HG02623 (cell line): ENCODE measurements around the gene DDIAS.
"Not testable (repeated sequence)": the region's sequence is repeated elsewhere in the genome, so short reads cannot be mapped to it uniquely, and the experiment has no call there.

ENCODE experiments used
- ATAC-seq: cut with Tn5 transposase; IDR thresholded peaks from one replicate; pipeline ENCODE4 v1.9.1; 2021; ENCODE audit warnings: moderate library complexity; ENCODE audit not compliant: unreplicated experiment

DDIAS gene

DNA sequence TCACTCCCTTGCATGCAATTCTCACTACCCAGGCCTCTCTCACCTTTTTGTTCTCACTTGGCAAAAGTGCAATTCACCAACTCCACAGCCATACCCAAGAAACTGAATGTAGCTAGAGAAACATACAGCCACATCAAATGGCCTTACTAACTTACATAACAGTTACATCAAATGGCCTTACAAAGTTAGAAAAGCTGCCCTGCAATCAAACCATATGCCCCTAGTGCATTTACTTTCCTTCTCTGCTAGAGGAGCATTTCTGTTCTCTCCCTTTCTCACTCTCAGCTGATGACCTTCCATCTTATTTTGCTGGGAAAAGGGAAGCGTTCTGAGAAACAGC lies 11.6 kb upstream of the DDIAS start:
- no peak for ATAC-seq

DNA sequence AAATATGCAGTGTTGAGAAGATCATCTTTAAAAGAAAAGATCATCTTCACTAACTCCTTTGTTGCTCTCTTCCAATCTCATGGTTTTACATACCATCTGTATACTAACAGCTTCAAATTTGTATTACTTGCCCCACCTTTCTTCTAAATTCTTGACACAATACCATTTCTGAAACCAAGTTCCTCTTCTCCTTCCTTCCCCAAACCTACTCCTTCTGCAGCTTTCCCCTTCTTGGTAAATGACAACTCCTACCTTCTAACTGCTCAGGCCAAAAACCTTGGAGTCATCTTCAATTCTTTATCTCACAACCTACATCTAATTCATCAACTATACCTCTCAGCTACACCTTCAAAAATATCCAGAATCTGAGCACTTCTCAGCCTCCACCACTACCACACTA lies 10.6 kb upstream of the DDIAS start:
- no peak for ATAC-seq

DNA sequence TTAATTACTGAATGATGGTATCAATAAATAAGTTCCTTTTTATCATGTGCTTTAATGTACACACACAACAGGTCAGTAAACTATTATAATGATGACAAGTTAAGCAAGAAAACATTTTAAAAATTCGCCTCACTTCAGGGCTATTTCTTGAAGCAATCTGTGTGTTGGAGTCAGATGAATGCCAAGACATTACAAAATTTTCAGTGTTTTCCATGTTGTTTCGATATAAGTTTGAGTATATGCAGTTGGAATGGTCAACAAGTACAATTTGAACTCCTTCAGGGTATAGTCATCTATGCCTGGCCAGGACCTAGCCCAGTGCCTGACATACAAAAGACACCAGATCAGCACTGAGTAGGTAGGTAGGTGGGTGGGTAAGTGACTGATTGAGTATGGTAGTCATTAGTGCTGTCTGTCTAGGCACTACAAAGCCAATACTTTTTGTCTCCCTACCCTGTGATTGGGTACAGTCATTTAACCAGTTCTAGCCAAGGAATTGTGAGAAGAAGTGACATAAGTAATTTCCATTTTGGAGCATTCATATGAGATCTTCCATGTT lies 8.8 kb upstream of the DDIAS start:
- no peak for ATAC-seq

DNA sequence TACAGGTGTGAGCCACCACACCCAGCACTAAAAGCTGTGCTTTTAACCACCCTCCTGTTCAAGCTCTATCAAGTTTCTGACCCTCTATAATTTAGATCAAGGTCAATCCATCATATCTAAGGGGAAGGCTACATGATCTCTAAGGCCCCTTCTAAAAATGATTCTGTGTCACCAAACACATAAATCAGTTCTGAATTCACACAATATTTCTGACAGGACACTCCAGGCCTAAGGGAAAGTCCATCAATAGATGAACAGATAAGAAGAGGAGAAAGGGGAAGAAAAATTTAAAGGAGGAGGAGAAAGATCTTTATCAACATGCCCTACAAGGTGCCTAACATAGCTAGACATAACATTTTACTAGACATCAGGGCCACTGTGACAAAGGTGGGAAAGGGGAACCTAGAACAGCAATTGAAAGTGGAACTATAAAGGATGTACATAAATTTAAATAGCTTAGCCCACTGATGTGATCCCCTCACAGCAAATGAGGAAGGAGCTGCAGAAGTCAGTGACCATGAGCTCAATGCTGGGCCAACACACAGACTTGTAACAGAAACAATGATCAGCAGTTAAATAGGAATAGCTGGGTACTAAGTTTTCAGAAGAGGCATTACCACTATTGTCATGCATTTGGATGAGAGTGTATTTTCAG lies 6.0 kb upstream of the DDIAS start:
- no peak for ATAC-seq

DNA sequence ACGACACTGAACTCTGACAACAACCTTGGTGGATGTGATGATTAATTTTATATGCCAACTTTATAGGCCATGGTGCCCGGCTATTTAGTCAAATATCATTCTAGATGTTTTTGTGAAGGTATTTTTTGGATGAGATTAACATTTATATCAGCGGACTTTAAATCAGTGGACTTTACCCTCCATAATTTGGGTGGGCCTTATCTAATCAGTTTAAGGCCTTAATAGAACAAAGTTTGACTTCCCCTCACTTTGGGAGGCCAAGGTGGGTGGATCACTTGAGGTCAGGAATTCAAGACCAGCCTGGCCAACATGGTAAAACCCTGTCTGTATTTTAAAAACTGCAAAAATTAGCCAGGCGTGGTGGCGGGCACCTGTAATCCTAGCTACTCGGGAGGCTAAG lies 5.4 kb upstream of the DDIAS start:
- no peak for ATAC-seq

DNA sequence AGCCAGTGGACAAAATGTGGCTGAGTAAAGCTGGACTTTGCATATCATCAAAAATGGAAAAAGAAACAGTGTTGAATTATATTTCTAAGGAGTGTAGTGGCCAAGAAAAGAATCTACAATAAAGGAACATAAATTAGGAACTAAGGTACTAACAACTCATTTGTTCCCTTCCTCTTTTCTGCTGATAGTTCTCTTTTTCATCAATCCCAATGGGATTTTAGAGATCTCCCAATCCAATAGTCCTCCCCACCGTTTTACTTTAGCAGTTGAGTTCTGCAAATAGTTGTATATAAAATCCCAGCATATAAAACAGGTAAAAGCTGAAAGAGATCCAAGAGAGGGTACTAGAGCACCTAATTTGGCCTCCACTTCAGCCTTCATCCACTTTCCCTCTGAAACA lies 3.3 kb upstream of the DDIAS start:
- ATAC-seq: no peak

DNA sequence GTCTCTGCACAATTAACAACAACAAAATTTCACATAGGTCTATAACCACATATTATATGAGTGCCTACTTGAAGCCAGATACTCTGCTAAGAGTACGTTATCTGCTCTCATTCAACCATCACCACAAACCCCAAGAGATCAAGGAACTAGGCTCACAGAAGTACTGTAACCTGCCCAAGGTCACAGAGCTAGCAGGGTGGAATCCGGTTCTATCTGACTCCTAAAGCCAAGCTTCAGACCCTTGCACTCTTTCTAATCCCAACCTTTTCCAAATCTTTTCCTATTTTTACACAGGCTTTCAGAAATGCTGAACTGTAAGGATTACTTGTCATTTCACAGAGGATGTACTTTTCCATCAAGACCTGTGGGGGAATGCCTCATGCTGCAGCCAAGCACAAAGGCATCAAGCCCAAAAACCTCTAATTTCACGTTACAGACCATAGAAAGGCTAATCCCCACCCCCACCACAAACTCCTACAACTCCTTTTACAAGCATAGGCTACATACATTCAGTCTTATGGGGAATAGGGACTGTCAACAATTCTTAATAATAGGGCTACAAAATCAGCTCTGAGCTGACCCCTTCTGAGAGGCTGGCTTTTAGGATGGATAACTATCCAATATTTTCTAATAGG lies 2.2 kb upstream of the DDIAS start:
- no peak for ATAC-seq

DNA sequence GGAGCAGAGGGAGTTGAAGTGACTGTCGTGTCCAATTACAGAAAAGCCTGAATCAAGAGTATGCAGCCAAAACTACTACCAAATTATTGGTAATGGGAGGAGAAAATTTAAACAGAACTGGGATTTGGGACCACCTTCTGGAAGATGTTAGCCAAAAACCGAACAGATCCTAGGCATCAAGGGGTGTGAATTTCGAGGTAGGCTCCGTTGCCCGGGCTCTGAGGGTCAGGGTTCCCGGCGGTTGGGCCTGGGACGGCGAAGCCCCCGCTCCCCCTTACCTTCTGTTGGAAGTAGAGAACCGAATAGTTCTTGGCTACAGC lies 1.6 kb upstream of the DDIAS start:
- no peak for ATAC-seq

DNA sequence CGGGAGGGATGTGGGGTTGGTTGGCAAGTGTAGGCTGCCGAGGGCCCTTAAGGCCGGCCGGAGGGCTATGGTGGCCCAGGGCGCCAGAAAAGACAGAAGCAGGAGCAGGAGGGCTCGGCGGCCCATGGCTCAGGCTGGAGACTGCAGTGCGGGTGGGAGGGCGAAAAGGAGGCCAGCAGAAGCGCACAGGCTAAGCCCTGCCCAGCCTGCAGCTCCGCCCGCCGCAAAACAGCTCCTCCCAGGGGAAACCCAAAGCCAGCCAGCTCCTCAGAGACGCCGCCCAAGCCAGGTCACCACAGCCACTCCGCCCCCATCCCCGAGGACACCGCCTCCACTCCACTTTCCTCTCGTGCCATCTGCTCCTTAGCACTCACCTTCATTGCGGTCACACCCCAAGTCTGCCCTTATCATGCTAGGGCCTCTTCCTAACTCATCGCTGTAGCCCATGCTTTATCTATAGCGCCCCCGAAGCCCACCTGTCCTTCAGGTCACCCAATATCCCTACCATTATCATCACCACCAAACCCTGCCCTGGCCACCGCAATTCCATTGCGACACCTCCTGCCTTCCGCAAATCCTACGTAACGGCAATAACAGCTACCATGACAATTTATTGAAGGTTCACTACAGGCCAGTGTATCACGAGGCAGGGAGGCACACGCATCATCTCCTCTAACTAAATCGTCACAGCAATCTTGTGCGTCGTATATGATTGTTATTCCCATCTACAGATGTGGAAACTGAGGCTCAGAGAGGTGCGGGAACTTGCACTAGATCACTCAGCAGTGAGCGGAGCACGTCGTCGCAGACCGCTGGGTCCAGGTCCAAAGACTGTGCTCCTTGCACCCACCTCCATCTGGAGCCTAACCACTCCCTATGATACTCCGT lies 1.0 kb upstream of the DDIAS start, which contains the start of gene PRCP:
Gene PRCP, minus strand, starts transcription at position 154 of the 888 bp plus-strand sequence. Its CDS starts 28 bp downstream, at position 126.
- peak; percentile 78 for ATAC-seq

DNA sequence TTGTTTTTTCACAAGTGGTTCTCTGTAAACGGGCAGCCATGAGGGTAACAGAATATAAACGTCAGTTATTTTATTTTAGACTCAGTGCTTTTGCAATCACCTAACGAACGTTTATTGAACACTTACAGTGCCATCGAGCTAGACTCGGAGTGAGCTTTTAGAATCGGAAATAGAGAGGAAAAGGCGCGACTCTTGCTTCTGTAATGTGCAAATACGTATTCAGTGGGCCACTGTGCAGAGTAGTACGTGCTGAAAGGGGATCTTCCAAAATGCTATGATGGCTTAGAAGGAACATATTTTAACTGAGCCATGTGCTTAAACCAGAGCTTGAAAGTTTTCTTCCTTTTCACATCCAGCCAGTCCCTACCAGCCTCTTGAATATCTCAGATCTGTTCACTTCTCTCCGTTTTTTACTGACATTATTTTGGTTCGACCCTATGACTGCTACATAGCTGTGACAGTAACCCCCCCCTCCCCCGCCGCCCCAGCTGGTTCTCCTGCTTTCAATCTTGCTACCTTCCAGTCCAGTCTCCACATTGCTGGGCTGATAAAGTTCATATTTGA lies 468 bp downstream of the DDIAS start:
- ATAC-seq: no peak

DNA sequence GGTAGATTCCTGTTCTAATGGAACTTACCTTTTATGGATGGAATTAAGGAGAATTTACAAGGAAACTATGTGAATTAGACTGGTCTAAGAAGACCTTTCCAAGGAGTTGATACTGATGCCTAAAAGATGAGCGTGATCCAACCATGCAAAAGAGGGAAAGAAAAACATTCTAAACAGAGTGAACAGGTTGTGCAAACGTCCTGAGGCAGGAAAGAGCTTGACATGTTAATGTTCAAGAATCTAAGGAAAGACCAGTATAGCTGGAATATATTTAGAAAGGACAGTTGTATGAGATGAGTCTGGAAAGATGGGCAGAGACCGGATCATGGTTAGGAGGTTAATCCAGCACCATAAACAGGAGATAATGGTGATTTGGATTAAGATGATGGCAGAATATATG lies 1.3 kb downstream of the DDIAS start:
- ATAC-seq: no peak

DNA sequence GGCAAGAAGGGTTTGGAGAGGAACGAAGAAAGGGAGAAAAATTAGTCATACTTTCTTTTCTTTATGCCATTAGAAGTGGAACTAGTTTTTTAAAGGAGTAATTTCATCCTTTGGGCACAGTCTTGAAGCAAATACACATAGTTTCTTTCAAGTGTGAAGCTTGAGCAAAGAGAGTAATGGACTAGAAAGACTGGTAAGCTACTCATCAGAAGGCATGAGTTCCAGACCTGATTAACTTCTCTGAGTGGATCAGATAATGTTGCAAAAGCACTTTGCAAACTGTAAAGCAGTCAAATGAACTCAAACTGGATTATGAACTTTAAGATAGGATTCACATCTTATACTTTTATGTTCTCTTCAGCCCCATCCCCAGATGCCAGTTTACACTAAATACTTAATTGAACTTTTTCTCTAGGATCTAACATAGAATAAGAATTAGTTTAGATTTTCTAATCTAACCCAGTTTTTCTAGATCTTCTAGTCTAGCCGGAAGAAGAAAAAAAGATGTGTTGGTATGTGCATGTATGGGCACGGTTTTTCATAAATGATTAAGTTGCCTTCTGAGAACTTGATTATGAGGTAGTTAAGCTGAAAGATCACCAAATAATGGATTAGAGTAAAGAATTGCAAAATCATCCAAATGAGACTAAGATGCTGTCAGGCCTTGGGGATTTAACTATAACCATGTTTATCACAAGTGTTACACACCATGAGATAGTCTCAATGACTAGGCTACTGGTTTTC lies 2.5 kb downstream of the DDIAS start:
- ATAC-seq: no peak

DNA sequence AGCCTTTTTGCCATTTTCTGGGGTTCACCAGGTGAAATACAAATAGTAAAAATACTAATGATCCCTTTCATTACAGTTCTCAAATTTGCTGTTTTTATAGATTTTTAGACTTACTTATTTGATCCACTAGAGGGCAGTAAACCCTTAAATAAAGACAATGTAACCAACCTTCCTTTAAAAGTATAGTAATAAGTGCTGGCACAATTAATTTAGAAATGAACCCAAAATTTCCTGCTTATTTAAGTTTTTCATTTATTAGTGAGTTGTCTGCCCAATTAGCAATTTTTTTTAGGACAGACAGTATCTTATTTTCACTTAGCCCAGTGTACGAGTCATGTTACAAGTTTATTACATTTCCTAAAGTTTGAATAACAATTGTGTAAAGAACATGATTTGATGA lies 4.7 kb downstream of the DDIAS start:
- no peak for ATAC-seq

DNA sequence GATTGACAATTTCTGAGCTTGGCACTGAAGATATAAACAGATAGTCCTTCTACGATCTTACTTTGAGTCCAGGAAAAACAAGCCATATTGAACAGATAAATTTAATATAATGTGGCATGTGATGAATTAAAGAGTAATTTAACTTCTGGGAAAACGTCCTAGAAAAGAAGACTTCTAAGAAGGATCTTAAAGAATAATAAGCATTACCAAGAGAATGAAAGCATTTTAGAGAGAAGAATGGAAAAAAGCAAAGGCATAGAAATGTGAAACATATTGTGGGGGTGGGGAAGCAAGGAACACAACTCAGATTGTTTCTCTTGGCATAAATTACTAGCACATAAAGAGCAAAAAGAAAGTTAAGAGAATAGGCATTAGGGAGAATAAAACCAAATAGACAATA lies 5.4 kb downstream of the DDIAS start:
- no peak for ATAC-seq

DNA sequence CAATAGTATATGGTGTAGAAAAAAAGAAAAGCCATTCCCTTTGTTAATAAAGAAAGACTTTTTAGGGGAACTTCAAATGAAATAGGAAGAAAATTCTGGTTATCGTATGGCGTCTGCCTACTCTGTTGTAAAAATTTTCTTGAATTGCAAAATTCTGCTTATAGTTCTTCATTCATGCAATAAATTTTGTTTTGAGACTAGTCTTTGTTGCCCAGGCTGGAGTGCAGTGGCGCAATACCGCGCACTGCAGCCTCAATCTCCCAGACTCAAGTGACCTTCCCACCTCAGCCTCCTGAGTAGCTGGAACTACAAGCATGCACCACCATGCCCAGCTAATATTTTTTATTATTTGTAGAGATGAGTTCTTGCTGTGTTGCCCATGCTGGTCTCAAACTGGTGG lies 5.8 kb downstream of the DDIAS start:
- ATAC-seq: no peak

DNA sequence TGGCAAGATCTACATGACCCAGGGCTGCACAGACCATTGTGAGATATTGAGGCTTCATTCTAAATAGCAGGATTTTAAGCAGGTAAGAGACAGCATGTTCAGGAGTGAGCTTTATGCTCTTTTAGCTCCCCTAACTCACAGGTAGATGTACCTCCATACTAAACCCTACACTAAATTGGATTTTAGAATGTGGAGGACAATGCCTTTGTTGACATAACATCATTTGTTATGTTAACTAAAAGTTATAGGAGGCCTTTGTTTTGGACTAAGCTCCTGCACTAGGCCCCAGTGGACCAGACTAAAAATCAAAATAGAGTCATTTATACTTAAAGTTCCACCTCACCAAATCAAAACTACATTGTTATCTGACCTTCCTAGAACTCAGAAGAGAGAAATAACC lies 6.8 kb downstream of the DDIAS start:
- no peak for ATAC-seq

DNA sequence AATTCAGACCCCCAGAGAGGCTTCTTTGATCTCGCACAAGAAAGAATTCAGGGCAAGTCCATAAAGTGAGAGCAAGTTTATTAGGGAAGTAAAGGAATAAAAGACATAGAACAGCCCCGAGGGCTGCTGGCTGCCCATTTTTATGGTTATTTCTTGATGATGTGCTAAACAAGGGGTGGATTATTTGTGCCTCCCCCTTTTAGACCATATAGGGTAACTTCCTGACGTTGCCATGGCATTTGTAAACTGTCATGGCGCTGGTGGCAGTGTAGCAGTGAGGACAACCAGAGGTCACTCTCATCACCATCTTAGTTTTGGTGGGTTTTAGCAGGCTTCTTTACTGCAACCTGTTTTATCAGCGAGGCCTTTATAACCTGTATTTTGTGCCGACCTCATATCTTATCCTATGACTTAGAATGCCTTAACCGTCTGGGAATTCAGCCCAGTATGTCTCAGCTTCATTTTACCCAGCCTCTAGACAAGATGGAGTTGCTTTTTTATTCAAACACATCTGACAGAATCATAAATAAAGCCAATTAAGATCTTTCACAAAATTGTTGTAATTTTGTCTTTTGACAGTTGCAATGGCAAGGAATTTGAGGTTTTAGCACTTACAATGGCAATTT lies 7.6 kb downstream of the DDIAS start:
- no peak for ATAC-seq

DNA sequence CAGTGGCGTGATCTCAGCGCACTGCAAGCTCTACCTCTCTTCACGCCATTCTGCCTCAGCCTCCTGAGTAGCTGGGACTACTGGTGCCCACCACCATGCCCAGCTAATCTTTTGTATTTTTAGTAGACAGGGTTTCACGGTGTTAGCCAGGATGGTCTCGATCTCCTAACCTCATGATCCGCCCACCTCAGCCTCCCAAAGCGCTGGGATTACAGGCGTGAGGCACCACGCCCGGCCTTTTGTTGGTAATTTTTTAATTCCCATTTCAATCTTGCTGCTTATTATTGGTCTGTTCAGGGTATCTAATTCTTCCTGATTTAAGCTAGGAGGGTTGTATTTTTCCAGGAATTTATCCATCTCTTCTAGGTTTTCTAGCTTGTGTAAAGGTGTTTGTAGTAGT lies 18.2 kb downstream of the DDIAS start:
- not testable (repeated sequence) for ATAC-seq

DNA sequence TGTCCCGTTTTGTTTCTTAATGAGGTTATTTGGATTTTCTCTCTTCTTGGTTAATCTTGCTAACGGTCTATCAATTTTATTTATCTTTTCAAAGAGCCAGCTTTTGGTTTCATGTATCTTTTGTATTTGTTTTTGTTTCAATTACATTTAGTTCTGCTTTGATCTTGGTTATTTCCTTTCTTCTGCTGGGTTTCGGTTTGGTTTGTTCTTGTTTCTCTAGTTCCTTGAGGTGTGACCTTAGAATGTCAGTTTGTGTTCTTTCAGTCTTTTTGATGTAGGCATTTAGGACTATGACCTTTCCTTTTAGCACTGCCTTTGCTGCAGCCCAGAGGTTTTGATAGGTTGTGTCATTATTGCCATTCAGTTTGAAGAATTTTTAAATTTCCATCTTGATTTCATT lies 18.7 kb downstream of the DDIAS start:
- ATAC-seq: not testable (repeated sequence)

DNA sequence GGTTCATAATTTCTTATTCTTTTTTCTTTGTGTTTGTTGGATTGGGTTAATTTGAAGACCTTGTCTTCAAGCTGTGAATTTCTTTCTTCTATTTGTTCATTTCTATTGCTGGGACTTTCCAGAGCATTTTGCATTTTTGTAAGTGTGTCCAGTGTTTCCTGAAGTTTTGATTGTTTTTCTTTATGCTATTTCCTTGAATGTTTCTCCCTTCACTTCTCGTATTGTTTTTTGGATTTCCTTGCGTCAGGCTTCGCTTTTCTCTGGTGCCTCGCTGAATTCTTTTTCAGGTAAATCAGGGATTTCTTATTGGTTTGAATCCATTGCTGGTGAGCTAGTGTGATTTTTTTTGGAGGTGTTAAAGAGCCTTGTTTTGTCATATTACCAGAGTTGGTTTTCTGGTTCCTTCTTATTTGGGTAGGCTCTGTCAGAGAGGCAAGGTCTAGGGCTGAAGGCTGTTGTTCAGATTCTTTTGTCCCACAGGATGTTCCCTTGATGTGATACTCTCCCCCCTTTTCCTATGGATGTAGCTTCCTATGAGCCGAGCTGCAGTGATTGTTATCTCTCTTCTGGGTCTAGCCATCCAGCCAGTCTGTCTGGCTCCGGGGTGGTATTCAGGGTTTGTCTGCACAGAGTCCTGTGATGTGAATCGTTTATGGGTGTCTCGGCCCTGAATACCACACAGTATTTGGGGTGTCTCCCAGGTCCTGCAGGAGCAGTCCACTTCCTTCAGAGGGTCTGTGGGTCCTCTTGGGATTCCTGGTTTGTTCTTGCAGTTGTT lies 21.0 kb downstream of the DDIAS start:
- ATAC-seq: not testable (repeated sequence)
